H1 (cell line): ENCODE measurements around the gene NXN.

ENCODE experiments used
- CTCF ChIP-seq, 3 experiments: IDR thresholded peaks; 1 replicate in 2 of 3; 2 replicates in 1 of 3; pipeline versions ENCODE4 v1.5.1 to v1.6.1; 2011; ENCODE audit warnings: low read length in 3 of 3, mild to moderate bottlenecking in 3 of 3, inconsistent platforms in 2 of 3, low read depth in 1 of 3, moderate library complexity in 1 of 3; ENCODE audit not compliant: insufficient read depth in 1 of 3; ENCODE audit errors: control extremely low read depth in 1 of 3
- E2F6 ChIP-seq: IDR thresholded peaks from 2 replicates; pipeline ENCODE4 v1.6.1; 2012; ENCODE audit warnings: inconsistent platforms
- EP300 ChIP-seq, 2 experiments: IDR thresholded peaks; 1 replicate in 1 of 2; 2 replicates in 1 of 2; pipeline ENCODE4 v1.6.1; 2011 to 2012; ENCODE audit warnings: low read depth in 2 of 2, low read length in 2 of 2, mild to moderate bottlenecking in 2 of 2, borderline replicate concordance in 1 of 2, inconsistent platforms in 1 of 2, moderate library complexity in 1 of 2
- MAFK ChIP-seq: IDR thresholded peaks from 2 replicates; pipeline ENCODE4 v1.6.1; 2012; ENCODE audit warnings: low read depth, mild to moderate bottlenecking, improper control_type of control experiment, low read length
- POLR2A ChIP-seq, 2 experiments: IDR thresholded peaks; 1 replicate in 1 of 2; 2 replicates in 1 of 2; pipeline ENCODE4 v1.6.1; 2011; ENCODE audit warnings: low read depth in 2 of 2, low read length in 2 of 2, mild to moderate bottlenecking in 2 of 2; ENCODE audit errors: control extremely low read depth in 1 of 2

GRCh38 chr17:887551-888209, 91.9 kb downstream of the NXN start:
- TF ChIP-seq POLR2A (IDR thresholded peaks at IDR 0.05; ENCODE audit: control extremely low read depth in 1 of 2, low read depth in 2 of 2, low read length in 2 of 2) (no peak), MAFK (no peak), E2F6 (no peak), EP300 (IDR thresholded peaks at IDR 0.05; ENCODE audit: borderline replicate concordance in 1 of 2, low read depth in 2 of 2, low read length in 2 of 2) (no peak), CTCF (IDR thresholded peaks at IDR 0.05; ENCODE audit: control extremely low read depth in 1 of 3, insufficient read depth in 1 of 3, low read depth in 1 of 3, low read length in 3 of 3) (no peak)
